Caco-2 (cell line): ENCODE measurements around the gene KCNV2. TPM values are rescaled to one million over a fixed set of nuclear protein-coding genes. Genes with fewer than 3 reads are reported as not detected.

ENCODE experiments used
- BruUV-seq: library from RNA; stranded (reverse); fragments of 400-500 nt; replicated peaks from 2 replicates; lab custom pipeline; 2021; lab: Mats Ljungman, UMichigan
- CTCF ChIA-PET: fragments of 300-600 bp; sonication (Branson Sonifier 250); formaldehyde crosslinking; loops from one replicate; lab custom pipeline; 2022; ENCODE audit warnings: antibody characterized with exemption; lab: Charles Lee
- POLR2A ChIA-PET: fragments of 300-600 bp; sonication (Branson Sonifier 250); formaldehyde crosslinking; loops from one replicate; lab custom pipeline; 2022; ENCODE audit warnings: antibody characterized with exemption; lab: Charles Lee
- DNase-seq, 2 experiments: peaks; one replicate each; pipeline versions ENCODE4 v3.0.0 to v3.0.0-alpha.2; 2020 to 2022
- H3K27me3 ChIP-seq: replicated peaks from 2 replicates; pipeline ENCODE4 v1.6.0; 2011; ENCODE audit warnings: low read length; ENCODE audit not compliant: control insufficient read depth, insufficient read depth
- H3K36me3 ChIP-seq: 2 replicates; pipeline ENCODE4 v1.5.1; 2011; ENCODE audit warnings: low read length; ENCODE audit not compliant: control insufficient read depth, insufficient read depth
- H3K4me1 ChIP-seq: fragments of 250-450 bp; sonication (Bioruptor Pico); 2 replicates; pipeline ENCODE4 v1.5.1; 2020; ENCODE audit warnings: mild to moderate bottlenecking
- H3K4me3 ChIP-seq: 2 replicates; pipeline ENCODE4 v1.5.1; 2011; ENCODE audit warnings: low read depth, mild to moderate bottlenecking, control low read depth, low read length
- H3K9me3 ChIP-seq: fragments of 250-450 bp; sonication (Bioruptor Pico); 2 replicates; pipeline ENCODE4 v1.5.1; 2020; ENCODE audit warnings: mild to moderate bottlenecking, moderate library complexity
- H3K27ac Mint-ChIP-seq: one replicate; pipeline ENCODE4 v1.8.0; 2022; ENCODE audit warnings: mixed read lengths; ENCODE audit not compliant: unreplicated experiment
- H3K27me3 Mint-ChIP-seq: one replicate; pipeline ENCODE4 v1.8.0; 2022; ENCODE audit warnings: mixed read lengths; ENCODE audit not compliant: insufficient read depth, unreplicated experiment
- H3K36me3 Mint-ChIP-seq: one replicate; pipeline ENCODE4 v1.8.0; 2022; ENCODE audit warnings: mild to moderate bottlenecking, mixed read lengths; ENCODE audit not compliant: insufficient read depth, unreplicated experiment
- H3K4me1 Mint-ChIP-seq: one replicate; pipeline ENCODE4 v1.8.0; 2022; ENCODE audit warnings: low read depth, mixed read lengths; ENCODE audit not compliant: unreplicated experiment
- H3K4me3 Mint-ChIP-seq: one replicate; pipeline ENCODE4 v1.8.0; 2022; ENCODE audit warnings: mild to moderate bottlenecking, moderate library complexity, mixed read lengths; ENCODE audit not compliant: unreplicated experiment
- H3K9me3 Mint-ChIP-seq: one replicate; pipeline ENCODE4 v1.8.0; 2022; ENCODE audit warnings: mixed read lengths; ENCODE audit not compliant: unreplicated experiment
- CTCF ChIP-seq, 2 experiments: fragments of 200-600 bp in 1 of 2; IDR thresholded peaks; 1 replicate in 1 of 2; 2 replicates in 1 of 2; pipeline versions ENCODE4 v1.5.1 to v1.8.0; 2011 to 2022; ENCODE audit warnings: antibody characterized with exemption in 1 of 2, control low read depth in 1 of 2, inconsistent platforms in 1 of 2, low read depth in 1 of 2, low read length in 1 of 2, mild to moderate bottlenecking in 1 of 2, moderate library complexity in 1 of 2; ENCODE audit not compliant: insufficient read depth in 1 of 2, severe bottlenecking in 1 of 2, unreplicated experiment in 1 of 2
- intact Hi-C: fragments of 100-400 bp; cut with micrococcal nuclease; formaldehyde crosslinking; loops from one replicate; pipeline ENCODE4 v1.10.0; 2022; ENCODE audit not compliant: unreplicated experiment
- total RNA-seq: library from RNA; stranded (reverse); gene quantifications from 2 replicates; pipeline ENCODE4 v1.2.3, GENCODE V29; 2022

KCNV2 gene
- total RNA-seq, 1 experiment from 2014 or later = not detected

- Mint-ChIP-seq H3K27ac (no peak overlapping the region), H3K9me3 (no peaks in the 10 kb centered on the region), H3K4me1 (no peaks in the 10 kb centered on the region), H3K36me3 (no peaks in the 10 kb centered on the region), H3K4me3 (no peak overlapping the region), H3K27me3 (no peaks in the 10 kb centered on the region)
- Histone ChIP-seq H3K9me3 (no peaks in the 10 kb centered on the region), H3K27me3 (no peaks in the 10 kb centered on the region), H3K4me1 (no peaks in the 10 kb centered on the region), H3K4me3 (no peak overlapping the region), H3K36me3 (no peaks in the 10 kb centered on the region)
- ChIA-PET POLR2A (no interaction called here), CTCF (no interaction called here)
- TF ChIP-seq CTCF (IDR thresholded peaks at IDR 0.05; ENCODE audit: insufficient read depth in 1 of 2, low read depth in 1 of 2, low read length in 1 of 2, severe bottlenecking in 1 of 2, unreplicated experiment in 1 of 2) = no peak
- no TSS peak for BruUV-seq
- no peak for DNase-seq
- intact Hi-C loops = loop anchor here (5.0 kb wide), 1 partner anchor 46 kb away; no protein-coding TSS in a partner anchor
Observed at GRCh38 chr9:2675834-2676233, 41.5 kb upstream of the KCNV2 start.

GRCh38 chr9:2676466-2676865, 40.8 kb upstream of the KCNV2 start:
- Histone ChIP-seq H3K27me3 (no peaks in the 10 kb centered on the region), H3K36me3 (no peaks in the 10 kb centered on the region), H3K4me3 (no peak overlapping the region), H3K4me1 (no peaks in the 10 kb centered on the region), H3K9me3 (no peaks in the 10 kb centered on the region)
- ChIA-PET POLR2A (no interaction called here), CTCF (no interaction called here)
- intact Hi-C loops = loop anchor here (5.0 kb wide), 1 partner anchor 46 kb away; no protein-coding TSS in a partner anchor
- TF ChIP-seq CTCF (IDR thresholded peaks at IDR 0.05; ENCODE audit: insufficient read depth in 1 of 2, low read depth in 1 of 2, low read length in 1 of 2, severe bottlenecking in 1 of 2, unreplicated experiment in 1 of 2) = no peak
- Mint-ChIP-seq H3K4me1 (no peaks in the 10 kb centered on the region), H3K27ac (no peak overlapping the region), H3K36me3 (no peaks in the 10 kb centered on the region), H3K27me3 (no peaks in the 10 kb centered on the region), H3K4me3 (no peak overlapping the region), H3K9me3 (no peaks in the 10 kb centered on the region)
- no peak for DNase-seq
- no TSS peak for BruUV-seq

GRCh38 chr9:2677915-2678889, 39.1 kb upstream of the KCNV2 start:
- H3K9me3 Mint-ChIP-seq = no peaks in the 10 kb centered on the region
- H3K4me1 ChIP-seq = no peaks in the 10 kb centered on the region
- DNase-seq = peak in 1 of 2 experiments; percentile 3
- no peaks in the 10 kb centered on the region for H3K36me3 Mint-ChIP-seq
- H3K9me3 ChIP-seq = no peaks in the 10 kb centered on the region
- H3K27ac Mint-ChIP-seq = no peak overlapping the region
- H3K27me3 ChIP-seq = no peaks in the 10 kb centered on the region
- no peaks in the 10 kb centered on the region for H3K36me3 ChIP-seq
- no peaks in the 10 kb centered on the region for H3K4me1 Mint-ChIP-seq
- no peak overlapping the region for H3K4me3 ChIP-seq
- BruUV-seq = no TSS peak
- intact Hi-C loops = loop anchor here (5.0 kb wide), 1 partner anchor 44 kb away; no protein-coding TSS in a partner anchor
- no peak for TF ChIP-seq CTCF (IDR thresholded peaks at IDR 0.05; ENCODE audit: insufficient read depth in 1 of 2, low read depth in 1 of 2, low read length in 1 of 2, severe bottlenecking in 1 of 2, unreplicated experiment in 1 of 2)
- no peaks in the 10 kb centered on the region for H3K27me3 Mint-ChIP-seq
- H3K4me3 Mint-ChIP-seq = no peak overlapping the region
- ChIA-PET POLR2A (no interaction called here), CTCF (no interaction called here)
